GM21529 (cell line): ENCODE measurements around the gene SEZ6.

Source experiments
- ATAC-seq: cut with Tn5 transposase; IDR thresholded peaks from one replicate; pipeline ENCODE4 v1.9.1; 2021; ENCODE audit not compliant: unreplicated experiment

SEZ6 gene

DNA sequence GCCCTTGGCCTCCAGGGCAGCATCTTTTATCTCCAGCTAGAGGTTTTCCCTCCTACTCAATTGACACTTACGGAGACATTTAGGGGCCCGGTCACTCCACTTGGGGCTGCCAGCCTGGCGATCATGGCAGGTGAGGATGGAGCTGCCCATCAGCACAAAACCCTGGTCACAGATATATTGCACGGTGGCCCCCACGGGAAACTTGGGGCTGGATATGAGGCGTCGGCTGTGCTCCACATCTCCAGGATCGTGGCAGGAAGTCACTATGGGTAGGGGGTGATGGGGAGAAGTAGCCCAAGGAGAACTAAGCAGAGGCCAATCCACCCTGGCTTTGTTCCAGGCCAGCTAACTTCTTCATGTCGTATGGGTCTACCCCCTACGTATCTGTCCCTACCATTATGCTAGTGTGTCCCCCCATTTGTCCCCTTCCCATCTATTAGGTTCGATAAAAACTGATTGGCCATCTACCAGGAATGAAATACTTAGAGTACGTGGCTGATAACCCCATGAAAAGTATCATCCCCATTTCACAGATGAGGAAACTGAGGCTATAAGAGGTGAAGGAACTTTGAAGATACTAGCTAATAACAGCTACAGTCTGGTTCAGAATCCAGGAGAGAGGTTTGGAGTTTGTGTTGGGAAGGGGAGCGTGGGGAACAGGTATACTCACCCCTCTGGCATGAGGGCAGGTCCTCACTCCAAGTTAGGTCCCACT, 48.4 kb downstream of the SEZ6 start:
- no peak for ATAC-seq

DNA sequence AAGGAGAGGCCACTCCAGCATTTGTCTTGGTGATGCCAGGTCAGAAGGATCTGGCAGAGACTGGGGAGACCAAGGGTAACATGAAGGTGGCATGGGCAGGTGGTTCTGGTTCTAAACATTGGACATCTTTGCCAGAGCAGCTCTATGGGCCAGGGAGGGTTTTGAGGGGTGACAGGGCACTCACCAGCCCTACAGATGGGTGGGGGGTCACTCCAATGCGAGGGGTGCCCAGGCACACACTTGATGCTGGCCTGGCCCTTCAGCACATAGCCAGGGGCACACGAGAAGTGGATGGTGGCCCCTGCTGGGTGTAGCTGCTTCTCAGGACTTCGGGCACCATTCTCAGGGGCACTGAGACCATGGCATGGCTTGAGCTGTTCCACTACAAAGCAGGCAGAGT, 49.0 kb downstream of the SEZ6 start:
- ATAC-seq = no peak

DNA sequence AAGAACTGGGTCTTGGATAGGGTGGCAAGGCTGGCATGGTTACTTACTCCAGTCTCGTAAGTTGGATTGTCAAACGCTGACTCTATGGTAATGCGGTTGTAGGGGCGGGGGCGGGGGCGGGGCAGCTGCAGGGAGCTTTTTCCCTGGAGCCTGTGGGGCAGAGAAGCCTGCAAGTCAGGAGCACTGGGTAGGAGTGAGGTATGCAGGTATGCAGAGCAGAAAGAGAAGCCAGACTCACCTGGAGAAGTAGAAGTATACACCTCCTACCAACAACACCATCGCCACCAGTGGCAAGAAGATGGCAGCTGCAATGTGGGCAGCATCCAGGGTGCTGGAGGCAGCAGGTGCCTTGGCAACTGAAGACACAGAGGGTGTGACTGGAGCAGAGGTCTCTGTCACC, 49.7 kb downstream of the SEZ6 start:
- ATAC-seq = no peak

DNA sequence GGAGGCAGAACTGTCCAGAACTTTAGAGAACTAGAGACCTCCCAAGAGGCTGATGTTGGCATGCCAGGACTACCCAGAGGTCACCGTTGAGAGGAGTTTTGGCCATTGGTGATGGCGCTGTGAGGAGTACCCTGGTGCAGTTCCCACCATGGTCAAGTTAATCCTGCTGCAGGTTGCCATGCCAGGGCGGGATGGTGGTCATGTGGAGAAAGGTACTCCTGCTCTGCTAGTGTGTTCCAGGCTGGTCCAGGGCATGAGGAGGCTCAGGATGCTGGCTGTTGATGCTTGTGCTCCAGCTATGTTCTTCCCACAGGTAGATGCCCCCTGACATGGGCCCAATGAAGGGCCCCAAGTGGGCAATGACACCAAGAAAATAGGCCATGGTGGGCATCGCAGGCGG, 50.4 kb downstream of the SEZ6 start:
- ATAC-seq = no peak

DNA sequence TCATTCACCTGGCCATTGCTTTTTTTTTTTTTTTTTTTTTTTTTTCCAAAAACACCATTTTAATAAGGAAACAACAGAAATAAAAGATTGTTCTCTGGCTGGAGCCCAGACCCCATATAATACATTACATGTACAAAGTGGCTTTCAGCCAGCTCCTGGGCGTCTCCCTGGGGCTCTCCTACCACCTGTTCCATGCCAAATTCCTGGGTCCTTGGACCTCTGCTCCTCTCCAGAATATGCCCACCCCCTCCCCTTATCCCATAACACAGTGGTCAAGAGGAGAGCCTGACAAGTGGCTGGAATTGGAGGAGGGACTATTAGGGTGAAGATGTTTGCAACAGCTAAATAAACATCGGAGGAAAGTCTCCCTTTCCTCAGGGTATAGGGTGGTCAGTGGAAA, 50.9 kb downstream of the SEZ6 start:
- ATAC-seq = no peak

DNA sequence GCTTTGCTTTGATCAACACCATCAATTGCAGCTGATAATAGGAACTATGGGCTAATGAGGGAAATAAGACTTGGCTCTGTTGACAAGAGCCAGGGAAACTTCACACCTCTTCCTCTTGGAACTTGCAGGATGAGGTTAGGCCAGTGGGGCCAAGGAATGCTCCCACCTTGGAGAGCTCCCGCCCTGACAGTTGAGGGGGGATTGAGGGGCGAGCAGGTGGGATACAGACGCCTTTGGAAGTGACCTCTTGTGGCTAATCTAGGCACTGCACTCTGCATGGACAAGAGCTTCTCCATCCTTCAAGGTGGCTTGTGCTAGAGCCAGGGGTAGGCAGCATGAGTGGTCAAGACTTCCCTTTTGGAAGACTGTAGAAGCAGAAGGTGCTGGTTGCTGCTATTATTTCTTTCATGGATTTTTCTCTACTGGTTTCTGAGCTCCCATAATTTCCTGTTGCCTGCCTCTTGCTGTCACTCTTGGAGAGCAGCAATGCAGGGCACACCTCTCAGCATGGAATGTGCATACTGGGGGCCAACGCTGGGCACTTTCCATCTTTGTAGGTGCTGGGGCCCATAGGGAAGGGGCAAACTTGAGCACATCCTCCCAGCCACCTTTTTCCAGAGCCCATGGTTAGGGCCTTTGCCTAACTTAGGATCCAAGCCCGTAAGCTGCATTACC, 52.3 kb downstream of the SEZ6 start:
- ATAC-seq = no peak

DNA sequence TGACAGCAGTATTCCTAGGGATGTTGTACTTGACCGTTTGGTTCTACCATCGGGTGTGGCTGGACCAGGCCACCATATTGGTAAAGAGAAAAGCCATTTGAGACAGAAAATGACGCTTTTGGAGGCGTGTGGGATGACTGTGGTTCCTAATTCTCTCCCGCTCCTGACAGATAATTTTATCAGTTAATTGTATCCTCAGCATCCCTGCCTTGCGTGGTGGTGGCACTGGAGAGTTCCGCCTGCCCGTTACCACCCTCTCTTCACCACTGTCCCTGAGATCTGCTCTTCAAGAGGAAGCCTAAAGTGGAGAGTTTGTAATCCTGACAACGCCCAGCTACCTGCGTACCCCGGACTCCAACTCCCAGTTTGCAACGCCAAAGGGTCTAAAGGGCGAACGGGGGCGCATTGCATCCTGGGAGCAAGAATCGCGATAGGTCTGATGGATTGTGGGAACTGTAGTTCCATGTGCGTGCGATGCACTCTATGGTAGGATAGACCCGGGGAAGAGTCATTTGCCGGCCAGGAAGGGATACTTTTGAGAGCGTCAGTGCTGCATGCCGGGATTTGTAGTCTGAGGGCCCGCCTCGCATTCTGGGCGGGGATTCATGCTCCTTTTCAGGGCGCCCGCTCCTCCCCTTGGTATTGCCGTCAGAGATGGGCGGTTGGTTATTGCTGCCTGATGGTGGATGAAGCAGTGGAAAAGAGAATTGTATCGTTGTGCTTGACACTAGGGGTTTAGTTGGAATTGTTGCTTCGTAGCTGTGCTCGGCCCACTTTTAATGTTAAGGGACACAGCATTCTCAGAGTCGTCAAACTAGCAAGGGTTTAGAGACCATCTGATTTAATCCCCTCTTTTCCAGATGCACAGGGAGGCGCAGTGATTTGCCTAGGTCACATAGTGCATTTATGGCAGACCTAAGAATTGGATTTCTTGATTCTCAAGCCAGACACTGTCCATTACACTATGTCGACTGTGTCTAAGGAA, 53.5 kb downstream of the SEZ6 start:
- ATAC-seq = peak; percentile 61

DNA sequence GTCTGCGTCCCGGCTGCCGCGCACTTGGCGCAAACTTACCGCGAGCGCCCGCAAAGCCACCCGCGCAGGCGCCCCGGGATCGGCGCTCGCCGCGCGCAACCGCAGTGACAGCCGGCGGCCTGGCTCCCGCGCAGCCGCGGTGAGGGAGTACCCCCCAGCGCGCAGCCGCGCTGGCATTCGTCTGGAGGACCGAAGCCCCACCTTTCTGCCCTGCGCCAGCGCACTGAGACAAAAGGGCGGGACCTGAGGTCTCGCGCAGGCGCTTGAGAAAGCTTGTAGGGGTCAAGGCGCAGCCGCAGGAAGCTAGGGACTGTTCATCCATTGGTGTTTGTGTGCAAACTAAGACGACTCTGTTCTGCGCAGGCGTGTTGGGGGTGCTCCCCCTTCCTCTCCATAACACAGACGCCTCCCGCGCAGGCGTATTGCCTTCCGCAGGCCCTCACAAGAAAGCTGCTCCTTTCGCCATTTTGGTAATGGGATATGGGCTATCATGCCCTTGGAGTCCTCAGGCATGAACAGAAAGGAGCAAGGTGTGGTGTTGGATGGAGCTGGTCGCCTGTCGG, 54.3 kb downstream of the SEZ6 start, which contains the start of gene PHF12:
Gene PHF12, minus strand, starts transcription at position 91 of the 563 bp plus-strand sequence. CDS start 558 bp downstream, outside the sequence.
- ATAC-seq = peak; percentile 48

DNA sequence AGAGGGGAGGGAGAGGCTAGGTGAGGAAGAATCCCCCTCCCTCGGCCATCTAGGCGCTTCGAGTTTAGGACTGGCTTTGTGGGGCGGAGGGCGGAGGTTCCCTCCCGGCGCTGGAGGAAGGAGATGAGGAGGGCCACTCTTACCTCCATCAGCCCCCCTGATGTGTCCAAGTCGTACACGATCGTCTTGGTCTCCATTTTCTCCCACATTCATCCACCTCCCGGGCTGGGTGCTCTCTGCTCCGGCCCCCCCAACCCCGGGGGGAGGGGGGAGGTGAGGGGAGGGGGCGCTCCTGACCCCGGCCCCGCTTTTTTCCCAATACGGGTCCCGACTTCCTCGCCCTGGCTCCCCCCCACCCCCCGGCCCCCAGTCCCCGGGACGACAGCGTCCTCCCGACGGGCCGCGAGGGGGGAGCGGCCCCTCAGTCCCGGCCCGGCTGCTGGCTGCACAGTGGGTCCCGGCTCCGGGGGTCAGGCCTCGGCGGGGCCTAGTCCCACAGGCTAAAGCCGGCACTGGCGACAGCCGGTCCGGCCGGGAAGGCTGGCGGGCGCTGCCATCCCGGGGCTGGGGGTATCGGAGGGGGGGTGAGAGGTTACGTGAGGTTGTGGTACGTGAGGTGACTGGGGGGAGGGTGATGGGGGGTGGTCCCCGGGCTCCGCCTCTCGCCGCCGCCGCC, 54.9 kb downstream of the SEZ6 start:
- ATAC-seq = no peak

DNA sequence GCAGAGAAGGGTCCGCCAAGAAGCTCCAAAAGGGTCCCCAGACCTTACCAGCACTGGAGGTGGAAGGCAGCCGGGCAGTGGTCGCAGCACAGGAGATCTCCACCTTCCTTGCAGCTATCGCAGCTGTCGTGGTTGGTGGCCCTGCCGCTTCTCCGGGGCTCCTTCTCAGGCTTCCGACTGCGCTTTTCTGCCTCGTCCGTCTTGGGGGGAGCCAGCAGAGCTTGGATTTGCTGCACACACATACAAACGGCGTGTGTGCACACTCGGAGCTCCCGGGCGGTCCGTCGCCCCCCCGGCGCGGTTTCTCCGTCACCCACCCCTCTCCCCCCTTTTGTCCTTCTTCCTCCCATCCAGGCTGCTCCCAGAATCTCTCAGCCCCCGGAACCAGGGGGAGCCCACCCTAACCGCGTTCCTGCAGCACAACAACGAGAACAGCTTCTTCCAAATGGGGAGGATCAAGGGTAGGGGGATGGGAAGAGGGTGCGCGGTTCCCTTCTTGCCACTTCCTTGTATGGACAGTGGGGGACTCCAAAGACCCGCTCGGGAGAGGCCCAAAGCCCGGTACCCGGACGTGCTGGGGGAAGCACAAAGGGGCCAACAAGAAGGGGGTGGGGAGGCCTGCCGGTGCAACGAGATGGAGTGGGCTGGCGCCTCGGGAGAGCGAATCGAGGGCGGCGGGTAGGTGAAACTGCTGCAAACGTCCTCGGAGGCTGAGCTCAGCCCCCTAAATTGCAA, 55.6 kb downstream of the SEZ6 start:
- no peak for ATAC-seq

DNA sequence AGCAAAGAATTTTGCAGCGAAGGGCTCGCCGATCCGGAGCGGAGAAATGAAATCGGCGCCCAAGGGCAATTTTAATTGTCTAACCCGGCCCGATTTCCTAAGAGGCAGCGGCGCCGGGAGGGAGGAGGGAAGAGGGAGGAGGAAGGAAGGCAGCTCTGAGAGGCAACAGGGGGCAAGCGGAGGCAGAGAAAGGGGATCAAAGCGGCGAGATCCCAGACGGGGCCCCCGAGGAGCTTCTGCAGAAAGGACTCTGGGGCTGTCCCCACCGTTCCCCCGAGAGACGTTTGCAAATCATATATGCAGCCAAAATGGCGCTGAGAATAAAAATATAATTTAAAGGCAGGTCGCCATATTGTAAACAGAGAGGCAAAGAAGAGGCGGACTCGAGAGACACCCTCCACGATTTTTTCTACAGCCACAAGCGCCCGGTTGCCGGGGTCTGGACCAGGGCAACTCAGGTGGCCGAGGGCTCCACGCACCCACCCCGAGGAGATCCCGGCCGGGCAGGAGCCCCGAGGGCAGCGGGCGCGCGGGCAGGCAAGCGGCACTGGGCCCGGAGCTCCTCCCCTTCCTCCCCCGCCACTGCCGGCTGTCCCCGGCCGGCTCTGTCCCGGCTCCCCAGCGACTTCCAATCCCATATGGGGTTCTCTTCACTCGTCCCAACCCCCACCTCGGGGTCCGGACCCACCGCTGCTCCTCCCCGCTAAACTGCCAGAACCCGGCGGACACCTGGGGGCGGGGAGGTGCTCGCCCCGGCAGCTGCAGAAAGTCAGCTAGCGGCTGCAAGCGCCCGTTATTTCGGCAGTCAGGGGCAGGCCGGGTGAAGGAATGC, 56.4 kb downstream of the SEZ6 start:
- no peak for ATAC-seq

DNA sequence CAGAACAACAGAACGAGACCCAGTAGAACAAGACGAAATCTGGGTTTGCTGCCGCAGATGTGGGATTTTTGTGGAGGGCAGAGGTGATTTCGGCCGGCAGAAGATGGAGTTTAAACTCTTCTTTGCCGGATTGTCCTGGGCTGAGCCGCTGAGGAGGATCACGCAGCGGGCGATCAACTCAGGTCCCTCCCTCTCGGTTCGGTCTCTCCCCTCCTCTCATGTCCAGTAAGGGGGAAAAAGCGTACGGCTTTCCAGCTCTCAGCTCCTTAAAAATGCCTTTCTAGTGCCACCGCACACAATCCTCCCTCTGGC, 57.0 kb downstream of the SEZ6 start:
- no peak for ATAC-seq

DNA sequence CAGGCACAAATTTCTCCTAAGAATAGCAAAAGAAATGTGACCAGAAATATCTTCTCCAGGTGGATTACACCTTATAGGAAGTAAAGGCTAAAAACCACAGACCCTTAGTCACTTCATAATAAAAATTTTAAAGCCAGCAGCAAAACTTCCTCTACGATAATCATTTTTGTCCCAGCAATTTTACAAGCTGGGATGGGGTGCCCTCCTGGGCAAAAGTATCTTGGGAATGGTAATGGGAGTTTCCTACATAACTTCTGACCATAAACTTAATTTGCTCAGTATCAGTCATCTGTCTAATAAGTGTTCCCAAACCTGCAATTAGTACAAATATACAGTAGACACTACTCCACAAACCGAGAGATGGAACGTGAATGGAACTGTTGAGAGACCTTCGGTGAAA, 57.5 kb downstream of the SEZ6 start:
- no peak for ATAC-seq

DNA sequence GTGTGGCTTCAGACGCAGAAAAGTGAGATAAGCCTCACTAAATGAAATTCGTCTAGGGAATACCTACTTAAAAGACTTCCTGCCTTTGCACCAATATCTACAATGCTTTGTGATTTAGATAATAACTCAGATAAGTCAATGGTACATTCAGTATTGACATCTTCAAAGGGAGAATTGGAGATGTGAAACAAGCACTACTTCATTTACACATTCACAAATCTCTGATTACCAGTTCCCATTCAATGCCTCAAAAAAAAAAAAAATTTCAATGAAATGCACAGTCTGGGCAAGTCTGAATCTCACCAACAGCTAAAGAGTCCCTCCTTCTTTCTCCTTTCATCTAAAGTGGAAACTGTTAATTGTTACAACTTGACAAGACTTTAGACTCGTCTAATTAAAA, 58.2 kb downstream of the SEZ6 start:
- no peak for ATAC-seq

DNA sequence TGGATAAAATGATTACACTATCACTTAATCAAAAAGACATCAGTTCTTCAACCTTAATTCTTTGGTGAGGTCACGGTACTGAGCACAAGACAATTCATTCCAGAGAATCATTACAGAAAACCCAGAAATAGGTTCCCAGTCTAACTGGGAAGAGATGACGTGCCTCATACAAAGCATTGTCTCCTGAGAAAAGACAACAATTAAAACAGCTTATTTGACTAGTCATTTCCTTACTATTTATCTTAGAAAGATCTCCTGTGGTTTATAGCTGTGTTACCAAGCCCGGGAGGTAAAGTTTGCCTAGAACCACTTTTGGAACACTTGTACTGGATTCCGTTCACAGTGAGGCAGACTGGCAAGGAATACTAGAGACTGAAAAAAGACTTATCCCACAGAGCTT, 59.6 kb downstream of the SEZ6 start:
- ATAC-seq = no peak

DNA sequence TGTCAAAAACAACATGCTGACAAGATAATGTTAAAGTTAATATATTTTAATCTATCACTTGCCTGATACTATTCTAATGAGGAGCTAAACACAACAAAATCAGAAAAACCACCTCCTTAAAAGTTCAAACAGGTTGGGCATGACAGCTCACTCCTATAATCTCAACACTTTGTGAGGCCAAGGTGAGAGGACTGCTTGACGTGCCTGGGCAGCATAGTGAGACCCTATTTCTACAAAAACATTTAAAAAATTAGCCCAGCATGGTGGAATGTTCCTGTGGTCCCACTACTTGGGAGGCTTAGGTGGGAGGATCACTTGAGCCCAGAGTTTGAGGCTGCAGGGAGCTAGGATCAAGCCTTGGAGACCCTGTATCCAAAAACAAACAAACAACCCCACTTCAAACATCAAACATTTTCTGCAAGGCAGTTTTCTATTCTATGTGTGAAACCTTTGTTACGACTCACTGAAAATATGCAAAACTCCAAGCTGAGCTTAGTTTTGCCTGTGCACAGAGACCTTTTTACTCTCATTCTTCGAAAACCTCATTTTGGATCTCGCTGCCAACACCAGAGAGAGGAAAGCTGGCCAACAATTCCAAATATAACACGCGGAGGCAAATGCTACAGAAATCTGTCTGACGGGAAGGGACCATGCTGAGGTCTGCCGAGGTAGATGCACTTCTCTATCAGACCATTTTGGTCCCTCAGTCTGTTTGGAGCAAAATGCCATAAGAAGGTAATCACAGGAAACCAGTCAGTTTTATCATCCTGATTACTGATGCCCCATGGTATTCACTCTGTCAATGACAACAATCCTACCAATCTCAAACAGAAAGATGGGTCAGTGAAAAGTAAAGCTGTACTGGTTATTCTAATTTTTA, 60.7 kb downstream of the SEZ6 start:
- no peak for ATAC-seq

DNA sequence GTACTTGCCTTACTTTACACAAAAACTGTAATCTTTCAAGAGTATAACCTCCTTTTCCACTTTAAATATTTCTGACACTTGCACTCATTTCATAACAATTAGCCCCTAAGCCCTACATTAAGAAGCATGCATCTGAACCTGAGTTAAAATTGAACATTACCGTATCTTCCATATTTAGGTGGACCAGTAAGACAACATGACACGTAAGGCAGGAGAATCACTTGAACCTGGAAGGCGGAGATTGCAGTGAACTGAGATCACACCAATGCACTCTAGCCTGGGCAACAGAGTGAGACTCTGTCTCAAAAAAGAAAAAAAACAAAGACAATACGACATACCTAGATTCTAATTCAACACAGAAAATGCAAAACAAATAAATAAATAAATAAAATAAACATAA, 61.5 kb downstream of the SEZ6 start:
- no peak for ATAC-seq

DNA sequence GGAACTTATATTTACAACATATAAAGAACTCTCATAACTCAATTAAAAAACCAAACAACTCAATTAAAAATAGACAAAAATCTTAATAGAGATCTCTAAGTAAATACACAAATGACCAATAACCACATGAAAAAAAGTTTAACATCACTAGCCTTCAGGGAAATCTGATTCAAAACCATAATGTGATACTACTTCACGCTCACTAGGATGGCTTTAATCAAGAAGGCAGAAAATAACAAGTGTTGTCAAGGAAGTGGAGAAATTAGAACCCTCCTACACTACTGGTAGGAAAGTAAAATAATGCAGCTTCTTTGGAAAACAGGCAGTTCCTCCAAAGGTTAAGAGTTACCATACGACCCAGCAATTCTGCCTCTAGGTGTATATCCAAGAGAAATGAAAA, 62.9 kb downstream of the SEZ6 start:
- no peak for ATAC-seq
